WTC11 (cell line): ENCODE measurements around the gene RANGAP1. TPM values are rescaled to one million over a fixed set of nuclear protein-coding genes. Genes with fewer than 3 reads are reported as not detected.

ENCODE experiments used
- ATAC-seq: fragments of 200-7000 bp; cut with Tn5 transposase; 2 replicates; pipeline ENCODE4 v1.10.0; 2021; ENCODE audit warnings: mild to moderate bottlenecking, moderate library complexity
- CTCF ChIA-PET: fragments of 300-600 bp; sonication (Branson Sonifier 250); formaldehyde crosslinking; loops from one replicate; lab custom pipeline; 2021; ENCODE audit warnings: antibody characterized with exemption; lab: Charles Lee
- POLR2A ChIA-PET: fragments of 350-600 bp; sonication (Branson Sonifier 250); formaldehyde crosslinking; loops from one replicate; lab custom pipeline; 2021; ENCODE audit warnings: antibody characterized with exemption; lab: Charles Lee
- DNase-seq: peaks from one replicate; pipeline ENCODE4 v3.0.0; 2021; ENCODE audit warnings: low spot score
- H3K27ac Mint-ChIP-seq: 2 replicates; pipeline ENCODE4 v1.8.0; 2021; ENCODE audit warnings: mixed read lengths
- H3K27me3 Mint-ChIP-seq: 2 replicates; pipeline ENCODE4 v1.8.0; 2021; ENCODE audit warnings: low read depth, mild to moderate bottlenecking, moderate library complexity, mixed read lengths
- H3K36me3 Mint-ChIP-seq: 2 replicates; pipeline ENCODE4 v1.8.0; 2021; ENCODE audit warnings: mixed read lengths
- H3K4me1 Mint-ChIP-seq: 2 replicates; pipeline ENCODE4 v1.8.0; 2022; ENCODE audit warnings: mixed read lengths
- H3K4me3 Mint-ChIP-seq: 2 replicates; pipeline ENCODE4 v1.8.0; 2021; ENCODE audit warnings: mild to moderate bottlenecking, moderate library complexity, mixed read lengths
- H3K9me3 Mint-ChIP-seq: 2 replicates; pipeline ENCODE4 v1.8.0; 2021; ENCODE audit warnings: mixed read lengths
- ATF1 ChIP-seq: sonication (generic); formaldehyde crosslinking; IDR thresholded peaks from 2 replicates; pipeline ENCODE4 v1.8.1; 2023; ENCODE audit warnings: mild to moderate bottlenecking, moderate library complexity, missing genetic modification reagents
- E2F1 ChIP-seq: sonication (generic); formaldehyde crosslinking; IDR thresholded peaks from 2 replicates; pipeline ENCODE4 v1.8.0; 2022; ENCODE audit warnings: mild to moderate bottlenecking, missing genetic modification reagents
- EMX1 ChIP-seq: fragments of 250-450 bp; sonication (Bioruptor Pico); IDR thresholded peaks from 2 replicates; pipeline ENCODE4 v1.8.0; 2021; ENCODE audit warnings: mild to moderate bottlenecking
- ERG ChIP-seq: fragments of 250-450 bp; sonication (Bioruptor Pico); IDR thresholded peaks from 2 replicates; pipeline ENCODE4 v1.8.0; 2021; ENCODE audit warnings: mild to moderate bottlenecking
- FOXJ3 ChIP-seq: sonication (generic); formaldehyde crosslinking; IDR thresholded peaks from 2 replicates; pipeline ENCODE4 v1.9.0; 2021; ENCODE audit warnings: missing genetic modification reagents, mild to moderate bottlenecking, borderline replicate concordance
- GTF2I ChIP-seq: fragments of 250-450 bp; sonication (Bioruptor Pico); conservative IDR thresholded peaks from 2 replicates; pipeline ENCODE4 v1.4.0; 2021; ENCODE audit warnings: mild to moderate bottlenecking
- MAX ChIP-seq: sonication (generic); formaldehyde crosslinking; IDR thresholded peaks from 2 replicates; pipeline ENCODE4 v1.8.0; 2022; ENCODE audit warnings: mild to moderate bottlenecking, missing genetic modification reagents
- TP53 ChIP-seq: sonication (generic); formaldehyde crosslinking; IDR thresholded peaks from 2 replicates; pipeline ENCODE4 v1.8.1; 2023; ENCODE audit warnings: mild to moderate bottlenecking, missing genetic modification reagents
- ZBTB21 ChIP-seq: sonication (generic); formaldehyde crosslinking; IDR thresholded peaks from 2 replicates; pipeline ENCODE4 v1.8.1; 2023; ENCODE audit warnings: mild to moderate bottlenecking, missing genetic modification reagents, borderline replicate concordance
- ZNF121 ChIP-seq: sonication (generic); formaldehyde crosslinking; IDR thresholded peaks from 2 replicates; pipeline ENCODE4 v1.8.0; 2023; ENCODE audit warnings: missing genetic modification reagents
- ZNF232 ChIP-seq: sonication (generic); formaldehyde crosslinking; IDR thresholded peaks from 2 replicates; pipeline ENCODE4 v1.8.0; 2022; ENCODE audit warnings: mild to moderate bottlenecking, missing genetic modification reagents
- ZNF281 ChIP-seq: sonication (generic); formaldehyde crosslinking; IDR thresholded peaks from 2 replicates; pipeline ENCODE4 v1.8.0; 2023; ENCODE audit warnings: mild to moderate bottlenecking, missing genetic modification reagents
- ZNF425 ChIP-seq: fragments of 250-450 bp; sonication (Bioruptor Pico); conservative IDR thresholded peaks from 2 replicates; pipeline ENCODE4 v1.9.0; 2021; ENCODE audit warnings: mild to moderate bottlenecking
- total RNA-seq: library from RNA; stranded (reverse); gene quantifications from 3 replicates; pipeline ENCODE4 v1.2.3, GENCODE V29; 2021
- TF ChIP-seq, protein P1 (sequence below): fragments of 250-450 bp; sonication (Bioruptor Pico); IDR thresholded peaks from 2 replicates; pipeline ENCODE4 v1.9.0; 2021; ENCODE audit warnings: mild to moderate bottlenecking
- TF ChIP-seq, protein P2 (sequence below): fragments of 200-600 bp; IDR thresholded peaks from 2 replicates; pipeline ENCODE4 v1.8.0; 2022; ENCODE audit warnings: antibody characterized with exemption
- TF ChIP-seq, protein P3 (sequence below): sonication (generic); formaldehyde crosslinking; IDR thresholded peaks from 2 replicates; pipeline ENCODE4 v1.8.0; 2022; ENCODE audit warnings: mild to moderate bottlenecking, missing genetic modification reagents
- TF ChIP-seq, protein P4 (sequence below): fragments of 250-450 bp; sonication (Bioruptor Pico); IDR thresholded peaks from 2 replicates; pipeline ENCODE4 v2.1.2; 2022; ENCODE audit warnings: mild to moderate bottlenecking, moderate library complexity

The RANGAP1 gene
- total RNA-seq, 1 experiment from 2014 or later, result 160 TPM

DNA sequence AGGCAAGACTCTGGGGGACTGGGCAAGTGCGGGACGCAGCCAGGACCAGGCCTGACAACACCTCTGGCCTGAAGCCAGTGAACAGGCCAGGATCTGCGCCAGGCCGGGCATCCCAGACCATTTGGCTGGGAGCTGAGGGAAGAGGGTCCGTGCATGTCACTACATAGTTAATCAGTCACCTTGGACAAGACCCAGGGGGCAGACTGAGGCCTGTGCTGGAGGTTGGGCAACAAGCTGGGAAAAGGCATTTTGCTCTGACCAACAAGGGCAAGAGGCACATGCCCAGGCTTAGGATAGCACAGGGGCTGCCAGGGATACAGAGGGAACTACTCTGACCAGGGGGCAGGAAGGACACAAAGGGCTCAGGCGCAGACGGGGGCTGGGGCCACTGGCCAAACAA lies 38.3 kb downstream of the RANGAP1 start:
- no peaks in the 10 kb centered on the region for H3K27me3 Mint-ChIP-seq
- DNase-seq (no peak), ATAC-seq (no peak)
- ChIA-PET CTCF (interaction anchor here (0.5 to 0.8 kb wide), 2 partner anchors 17 to 538 kb away, joined by 3 to 4 read pairs; no protein-coding TSS in a partner anchor), POLR2A (no interaction called here)
- no peaks in the 10 kb centered on the region for H3K4me1 Mint-ChIP-seq
- H3K4me3 Mint-ChIP-seq, result no peak overlapping the region
- no peaks in the 10 kb centered on the region for H3K9me3 Mint-ChIP-seq
- H3K27ac Mint-ChIP-seq, result no peak overlapping the region
- TF ChIP-seq ZNF281 (CRISPR knock-in tag) (no peak), ZNF425 (CRISPR knock-in tag) (no peak), ATF1 (no peak)
- TF ChIP-seq, protein P1, sequence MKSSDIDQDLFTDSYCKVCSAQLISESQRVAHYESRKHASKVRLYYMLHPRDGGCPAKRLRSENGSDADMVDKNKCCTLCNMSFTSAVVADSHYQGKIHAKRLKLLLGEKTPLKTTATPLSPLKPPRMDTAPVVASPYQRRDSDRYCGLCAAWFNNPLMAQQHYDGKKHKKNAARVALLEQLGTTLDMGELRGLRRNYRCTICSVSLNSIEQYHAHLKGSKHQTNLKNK, result no peak
- peaks cover 38% of the 10 kb centered on the region for H3K36me3 Mint-ChIP-seq

- Mint-ChIP-seq H3K4me3 (no peak overlapping the region), H3K4me1 (no peaks in the 10 kb centered on the region), H3K9me3 (peaks cover 3% of the 10 kb centered on the region; the same call in 1 of the 2 replicates), H3K36me3 (peaks cover 25% of the 10 kb centered on the region), H3K27ac (no peak overlapping the region), H3K27me3 (no peaks in the 10 kb centered on the region)
- no peak for TF ChIP-seq E2F1 (CRISPR knock-in tag)
- TF ChIP-seq, protein P2, sequence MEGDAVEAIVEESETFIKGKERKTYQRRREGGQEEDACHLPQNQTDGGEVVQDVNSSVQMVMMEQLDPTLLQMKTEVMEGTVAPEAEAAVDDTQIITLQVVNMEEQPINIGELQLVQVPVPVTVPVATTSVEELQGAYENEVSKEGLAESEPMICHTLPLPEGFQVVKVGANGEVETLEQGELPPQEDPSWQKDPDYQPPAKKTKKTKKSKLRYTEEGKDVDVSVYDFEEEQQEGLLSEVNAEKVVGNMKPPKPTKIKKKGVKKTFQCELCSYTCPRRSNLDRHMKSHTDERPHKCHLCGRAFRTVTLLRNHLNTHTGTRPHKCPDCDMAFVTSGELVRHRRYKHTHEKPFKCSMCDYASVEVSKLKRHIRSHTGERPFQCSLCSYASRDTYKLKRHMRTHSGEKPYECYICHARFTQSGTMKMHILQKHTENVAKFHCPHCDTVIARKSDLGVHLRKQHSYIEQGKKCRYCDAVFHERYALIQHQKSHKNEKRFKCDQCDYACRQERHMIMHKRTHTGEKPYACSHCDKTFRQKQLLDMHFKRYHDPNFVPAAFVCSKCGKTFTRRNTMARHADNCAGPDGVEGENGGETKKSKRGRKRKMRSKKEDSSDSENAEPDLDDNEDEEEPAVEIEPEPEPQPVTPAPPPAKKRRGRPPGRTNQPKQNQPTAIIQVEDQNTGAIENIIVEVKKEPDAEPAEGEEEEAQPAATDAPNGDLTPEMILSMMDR, result peak; percentile 35; the same call in 1 of the 2 replicates
- DNase-seq (peak; percentile 72), ATAC-seq (peak; percentile 84)
- ChIA-PET CTCF (interaction anchor here (0.5 to 2.1 kb wide), 16 partner anchors 9 to 338 kb away, joined by 3 to 25 read pairs (median 3); partner anchors contain the start of genes ACO2 and PHF5A), POLR2A (interaction anchor here (0.5 to 0.9 kb wide), 2 partner anchors 14 to 20 kb away, joined by 3 read pairs; no protein-coding TSS in a partner anchor)
These were observed 40.0 kb downstream of the RANGAP1 start for GRCh38 chr22:41245917-41246499.

GRCh38 chr22:41243361-41243760 lies 42.6 kb downstream of the RANGAP1 start:
- H3K27ac Mint-ChIP-seq, result peak overlapping the region; percentile 27; the same call in 1 of the 2 replicates
- TF ChIP-seq ZNF121 (CRISPR knock-in tag) (no peak), TP53 (CRISPR knock-in tag) (no peak), GTF2I (no peak), ERG (CRISPR knock-in tag) (no peak), FOXJ3 (CRISPR knock-in tag) (no peak), EMX1 (CRISPR knock-in tag) (no peak), ZBTB21 (CRISPR knock-in tag) (no peak), ZNF232 (no peak), MAX (CRISPR knock-in tag) (no peak)
- TF ChIP-seq, protein P3, sequence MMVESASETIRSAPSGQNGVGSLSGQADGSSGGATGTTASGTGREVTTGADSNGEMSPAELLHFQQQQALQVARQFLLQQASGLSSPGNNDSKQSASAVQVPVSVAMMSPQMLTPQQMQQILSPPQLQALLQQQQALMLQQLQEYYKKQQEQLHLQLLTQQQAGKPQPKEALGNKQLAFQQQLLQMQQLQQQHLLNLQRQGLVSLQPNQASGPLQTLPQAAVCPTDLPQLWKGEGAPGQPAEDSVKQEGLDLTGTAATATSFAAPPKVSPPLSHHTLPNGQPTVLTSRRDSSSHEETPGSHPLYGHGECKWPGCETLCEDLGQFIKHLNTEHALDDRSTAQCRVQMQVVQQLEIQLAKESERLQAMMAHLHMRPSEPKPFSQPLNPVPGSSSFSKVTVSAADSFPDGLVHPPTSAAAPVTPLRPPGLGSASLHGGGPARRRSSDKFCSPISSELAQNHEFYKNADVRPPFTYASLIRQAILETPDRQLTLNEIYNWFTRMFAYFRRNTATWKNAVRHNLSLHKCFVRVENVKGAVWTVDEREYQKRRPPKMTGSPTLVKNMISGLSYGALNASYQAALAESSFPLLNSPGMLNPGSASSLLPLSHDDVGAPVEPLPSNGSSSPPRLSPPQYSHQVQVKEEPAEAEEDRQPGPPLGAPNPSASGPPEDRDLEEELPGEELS (CRISPR knock-in tag), result no peak
- TF ChIP-seq, protein P4, sequence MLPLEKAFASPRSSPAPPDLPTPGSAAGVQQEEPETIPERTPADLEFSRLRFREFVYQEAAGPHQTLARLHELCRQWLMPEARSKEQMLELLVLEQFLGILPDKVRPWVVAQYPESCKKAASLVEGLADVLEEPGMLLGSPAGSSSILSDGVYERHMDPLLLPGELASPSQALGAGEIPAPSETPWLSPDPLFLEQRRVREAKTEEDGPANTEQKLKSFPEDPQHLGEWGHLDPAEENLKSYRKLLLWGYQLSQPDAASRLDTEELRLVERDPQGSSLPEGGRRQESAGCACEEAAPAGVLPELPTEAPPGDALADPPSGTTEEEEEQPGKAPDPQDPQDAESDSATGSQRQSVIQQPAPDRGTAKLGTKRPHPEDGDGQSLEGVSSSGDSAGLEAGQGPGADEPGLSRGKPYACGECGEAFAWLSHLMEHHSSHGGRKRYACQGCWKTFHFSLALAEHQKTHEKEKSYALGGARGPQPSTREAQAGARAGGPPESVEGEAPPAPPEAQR (CRISPR knock-in tag), result no peak

More at GRCh38 chr22:41243361-41243760, 42.6 kb downstream of the RANGAP1 start:
- ChIA-PET POLR2A (interaction anchor here (0.7 kb wide), 1 partner anchor 68 kb away, joined by 3 read pairs; no protein-coding TSS in a partner anchor), CTCF (interaction anchor here (0.7 kb wide), 1 partner anchor 261 kb away, joined by 3 read pairs; no protein-coding TSS in a partner anchor)
- Mint-ChIP-seq H3K4me3 (no peak overlapping the region), H3K9me3 (peaks cover 3% of the 10 kb centered on the region; the same call in 1 of the 2 replicates), H3K36me3 (peaks cover 11% of the 10 kb centered on the region), H3K4me1 (peaks cover 4% of the 10 kb centered on the region), H3K27me3 (no peaks in the 10 kb centered on the region; the same call in 1 of the 2 replicates)
- DNase-seq (no peak), ATAC-seq (no peak)
